ENCODE data around the gene CTAG1A. TPM values are rescaled to one million over a fixed set of nuclear protein-coding genes. Genes with fewer than 3 reads are reported as not detected.
A peak's percentile ranks its signal among the peaks of the same experiment; 100 is the strongest.
"Not testable (repeated sequence)": the region's sequence is repeated elsewhere in the genome, so short reads cannot be mapped to it uniquely, and the experiment has no call there.

Gene CTAG1A
- total RNA-seq, result not detected in 3 replicates
- long read RNA-seq, result 0 reads

DNA sequence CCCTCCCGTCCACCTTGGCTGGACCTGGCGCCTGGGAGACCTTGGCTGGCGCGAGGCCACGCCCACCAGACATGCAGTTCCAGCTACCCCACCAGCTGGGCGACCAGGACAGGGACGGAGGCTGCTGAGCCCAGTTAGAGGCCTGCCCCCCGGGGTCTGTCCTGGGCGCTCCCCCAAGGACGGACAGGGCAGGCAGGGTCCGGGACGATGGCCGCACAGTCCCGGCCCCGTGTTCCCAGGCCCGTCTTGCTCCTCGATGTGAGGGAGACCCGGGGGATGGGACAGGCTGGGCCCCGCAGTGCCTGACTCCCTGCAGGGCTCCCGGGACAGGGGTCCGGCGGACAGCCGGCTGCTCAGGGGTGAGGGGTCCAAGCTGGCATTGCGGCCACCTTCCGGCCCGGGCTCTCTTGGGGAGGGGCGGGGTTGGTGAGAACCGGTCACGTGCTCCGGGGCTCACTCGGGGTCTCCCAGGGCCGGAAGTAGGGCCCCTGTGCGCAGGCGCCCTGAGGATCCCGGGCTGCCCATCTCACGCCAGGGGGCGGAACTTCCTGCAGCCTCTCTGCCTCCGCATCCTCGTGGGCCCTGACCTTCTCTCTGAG lies at the start of gene CTAG1A:
TSS of gene CTAG1A (plus strand) at position 549 of the 599 bp plus-strand sequence. CDS start 74 bp downstream, outside the sequence.
- not testable (repeated sequence) for H3K27ac Mint-ChIP-seq (ENCODE audit: unreplicated experiment); H3K36me3 Mint-ChIP-seq (ENCODE audit: low read depth); H3K9me3 Mint-ChIP-seq (ENCODE audit: low read depth); DNase-seq (ENCODE audit: low spot score); H3K4me3 Mint-ChIP-seq (ENCODE audit: unreplicated experiment); H3K4me1 Mint-ChIP-seq (ENCODE audit: low read depth); H3K27me3 Mint-ChIP-seq (ENCODE audit: low read depth)

DNA sequence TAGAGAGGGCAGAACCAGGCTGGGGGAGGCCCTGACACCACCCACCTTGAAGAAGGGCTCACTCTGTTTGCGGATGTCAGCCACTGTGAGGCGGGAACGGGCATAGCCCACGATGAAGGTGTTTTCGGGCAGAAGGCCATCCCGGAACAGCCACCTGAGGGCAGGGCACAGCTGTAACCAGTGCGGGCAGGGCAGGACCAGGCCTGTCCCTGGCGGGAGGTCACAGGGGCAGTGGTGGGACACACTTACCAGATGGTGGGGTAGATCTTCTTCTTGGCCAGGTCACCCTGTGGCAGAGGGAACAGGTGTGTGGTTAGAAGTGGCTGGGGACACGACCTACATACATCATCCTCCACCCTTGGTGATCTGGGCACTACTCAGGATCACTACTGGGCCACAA lies 49.0 kb upstream of the CTAG1A start:
- Mint-ChIP-seq H3K27me3 (ENCODE audit: low read depth) (no peaks in the 10 kb centered on the region), H3K4me3 (ENCODE audit: unreplicated experiment) (no peak overlapping the region), H3K27ac (ENCODE audit: unreplicated experiment) (no peak overlapping the region), H3K9me3 (ENCODE audit: low read depth) (no peaks in the 10 kb centered on the region), H3K36me3 (ENCODE audit: low read depth) (peaks cover 6% of the 10 kb centered on the region), H3K4me1 (ENCODE audit: low read depth) (peaks cover 19% of the 10 kb centered on the region)
- TF ChIP-seq CTCF (IDR thresholded peaks at IDR 0.05), result no peak
- no peak for DNase-seq (ENCODE audit: low spot score)

GRCh38 chrX:154539077-154539476 lies 45.9 kb upstream of the CTAG1A start:
- no peak for TF ChIP-seq CTCF (IDR thresholded peaks at IDR 0.05)
- no peak for DNase-seq (ENCODE audit: low spot score)
- H3K9me3 Mint-ChIP-seq (ENCODE audit: low read depth), result no peaks in the 10 kb centered on the region

DNA sequence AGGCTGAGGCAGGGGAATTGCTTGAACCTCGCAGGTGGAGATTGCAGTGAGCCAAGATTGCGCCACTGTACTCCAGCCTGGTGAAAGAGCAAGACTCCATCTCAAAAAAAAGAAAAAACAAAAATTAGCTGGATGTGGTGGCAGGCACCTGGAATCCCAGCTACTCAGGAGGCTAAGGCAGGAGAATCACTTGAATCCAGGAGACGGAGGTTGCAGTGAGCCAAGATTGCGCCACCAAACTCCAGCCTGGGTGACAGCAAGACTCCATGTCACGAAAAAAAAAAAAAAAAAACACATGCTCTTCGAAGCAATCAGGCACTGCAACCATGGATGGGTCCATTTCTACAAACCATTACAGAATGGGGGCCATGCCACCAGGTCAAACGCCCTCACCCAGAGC lies 44.6 kb upstream of the CTAG1A start:
- not testable (repeated sequence) for H3K27me3 Mint-ChIP-seq (ENCODE audit: low read depth); H3K36me3 Mint-ChIP-seq (ENCODE audit: low read depth); DNase-seq (ENCODE audit: low spot score); H3K27ac Mint-ChIP-seq (ENCODE audit: unreplicated experiment); H3K9me3 Mint-ChIP-seq (ENCODE audit: low read depth); H3K4me3 Mint-ChIP-seq (ENCODE audit: unreplicated experiment)
- H3K4me1 Mint-ChIP-seq (ENCODE audit: low read depth), result peaks cover 41% of the 10 kb centered on the region

More at GRCh38 chrX:154539077-154539476, 45.9 kb upstream of the CTAG1A start:
- Mint-ChIP-seq H3K36me3 (ENCODE audit: low read depth) (peaks cover 2% of the 10 kb centered on the region), H3K27me3 (ENCODE audit: low read depth) (no peaks in the 10 kb centered on the region), H3K27ac (ENCODE audit: unreplicated experiment) (no peak overlapping the region), H3K4me3 (ENCODE audit: unreplicated experiment) (no peak overlapping the region), H3K4me1 (ENCODE audit: low read depth) (peaks cover 39% of the 10 kb centered on the region)

GRCh38 chrX:154540897-154541535 lies 43.9 kb upstream of the CTAG1A start:
- Mint-ChIP-seq H3K27me3 (ENCODE audit: low read depth) (no peaks in the 10 kb centered on the region), H3K36me3 (ENCODE audit: low read depth) (peaks cover 2% of the 10 kb centered on the region), H3K9me3 (ENCODE audit: low read depth) (no peaks in the 10 kb centered on the region), H3K4me3 (ENCODE audit: unreplicated experiment) (peak overlapping the region; percentile 16), H3K27ac (ENCODE audit: unreplicated experiment) (peak overlapping the region; percentile 96), H3K4me1 (ENCODE audit: low read depth) (peaks cover 45% of the 10 kb centered on the region)
- no peak for TF ChIP-seq CTCF (IDR thresholded peaks at IDR 0.05)
- DNase-seq (ENCODE audit: low spot score), result no peak

GRCh38 chrX:154541589-154541895 lies 43.4 kb upstream of the CTAG1A start:
- H3K27me3 Mint-ChIP-seq (ENCODE audit: low read depth), result no peaks in the 10 kb centered on the region
- H3K36me3 Mint-ChIP-seq (ENCODE audit: low read depth), result peaks cover 2% of the 10 kb centered on the region
- TF ChIP-seq CTCF (IDR thresholded peaks at IDR 0.05), result no peak
- peak overlapping the region; percentile 16 for H3K4me3 Mint-ChIP-seq (ENCODE audit: unreplicated experiment)
- no peaks in the 10 kb centered on the region for H3K9me3 Mint-ChIP-seq (ENCODE audit: low read depth)
- peak overlapping the region; percentile 96 for H3K27ac Mint-ChIP-seq (ENCODE audit: unreplicated experiment)
- DNase-seq (ENCODE audit: low spot score), result no peak
- peaks cover 49% of the 10 kb centered on the region for H3K4me1 Mint-ChIP-seq (ENCODE audit: low read depth)

All from chondrocyte (in vitro differentiated cells).